ENCODE measurements around the gene MESP1.

DNA sequence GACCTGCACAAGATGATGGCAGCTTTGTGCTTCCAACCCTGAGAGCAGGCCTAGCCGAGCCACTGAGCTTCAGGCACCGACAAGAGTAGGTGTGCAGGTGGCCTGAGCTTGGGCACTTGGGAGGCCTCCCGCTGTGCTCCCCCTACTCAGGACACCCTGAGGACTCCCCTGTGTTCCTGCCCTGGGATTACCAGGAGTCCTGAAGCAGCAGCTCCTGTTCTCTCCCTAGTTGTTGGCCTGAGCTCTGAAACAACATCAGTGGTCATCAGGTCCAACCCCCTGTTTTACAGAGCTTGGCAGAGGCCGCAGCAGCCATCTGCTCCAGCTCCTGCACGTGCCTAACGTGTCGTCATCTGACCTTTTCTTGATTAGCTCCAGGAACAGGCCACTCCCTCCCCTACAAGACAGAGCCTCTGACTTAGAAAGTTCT, 17.0 kb upstream of the MESP1 start:
- no peak for TF ChIP-seq CTCF (IDR thresholded peaks at IDR 0.05; ENCODE audit: borderline replicate concordance, extremely low read depth, low read length, poor library complexity, severe bottlenecking)
- no peak for TF ChIP-seq EZH2 (IDR thresholded peaks at IDR 0.05; ENCODE audit: borderline replicate concordance, low read depth, low read length, severe bottlenecking)
